ENCODE results near the gene GRAMD2A. TPM values are rescaled to one million over a fixed set of nuclear protein-coding genes. Genes with fewer than 3 reads are reported as not detected.

The GRAMD2A gene
- total RNA-seq, 4 donors from 2014 or later = 8.8 to 26.9 (median 9.0) TPM

DNA sequence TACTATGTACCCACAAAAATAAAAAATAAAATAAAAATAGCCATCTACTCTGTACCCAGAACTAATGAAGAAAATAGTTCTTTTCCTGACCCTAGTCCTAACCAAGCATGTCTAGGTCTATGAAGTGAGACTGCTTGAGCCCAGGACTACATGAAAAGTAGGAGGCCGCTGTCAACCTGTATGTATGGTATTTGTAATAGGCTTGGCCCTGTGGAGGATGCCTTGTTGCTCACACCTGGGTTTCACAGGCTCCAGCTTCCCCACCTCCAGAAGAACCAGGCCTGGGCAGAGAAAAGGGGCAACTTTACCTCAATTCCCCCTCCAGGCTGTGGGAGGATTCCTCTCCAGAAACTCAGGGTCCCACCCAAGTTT is 40.3 kb upstream of the GRAMD2A start:
- Histone ChIP-seq H3K9me3 (no peaks in the 10 kb centered on the region), H3K4me3 (replicated peaks in 1 of 3) (no peak overlapping the region), H3K27ac (peak overlapping the region in 2 of 3 donors; percentile 33 to 37), H3K4me1 (no peaks in the 10 kb centered on the region), H3K36me3 (peaks cover 11 to 27% of the 10 kb centered on the region in 2 donors), H3K27me3 (no peaks in the 10 kb centered on the region)
- intact Hi-C loops (cut with DNase I) = no loop called here
- TF ChIP-seq POLR2A (IDR thresholded peaks at IDR 0.05) = no peak
- TF ChIP-seq, protein P1, sequence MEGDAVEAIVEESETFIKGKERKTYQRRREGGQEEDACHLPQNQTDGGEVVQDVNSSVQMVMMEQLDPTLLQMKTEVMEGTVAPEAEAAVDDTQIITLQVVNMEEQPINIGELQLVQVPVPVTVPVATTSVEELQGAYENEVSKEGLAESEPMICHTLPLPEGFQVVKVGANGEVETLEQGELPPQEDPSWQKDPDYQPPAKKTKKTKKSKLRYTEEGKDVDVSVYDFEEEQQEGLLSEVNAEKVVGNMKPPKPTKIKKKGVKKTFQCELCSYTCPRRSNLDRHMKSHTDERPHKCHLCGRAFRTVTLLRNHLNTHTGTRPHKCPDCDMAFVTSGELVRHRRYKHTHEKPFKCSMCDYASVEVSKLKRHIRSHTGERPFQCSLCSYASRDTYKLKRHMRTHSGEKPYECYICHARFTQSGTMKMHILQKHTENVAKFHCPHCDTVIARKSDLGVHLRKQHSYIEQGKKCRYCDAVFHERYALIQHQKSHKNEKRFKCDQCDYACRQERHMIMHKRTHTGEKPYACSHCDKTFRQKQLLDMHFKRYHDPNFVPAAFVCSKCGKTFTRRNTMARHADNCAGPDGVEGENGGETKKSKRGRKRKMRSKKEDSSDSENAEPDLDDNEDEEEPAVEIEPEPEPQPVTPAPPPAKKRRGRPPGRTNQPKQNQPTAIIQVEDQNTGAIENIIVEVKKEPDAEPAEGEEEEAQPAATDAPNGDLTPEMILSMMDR (IDR thresholded peaks at IDR 0.05) = no peak
- DNase-seq = no peak
- WGBS, 2 donors = 89 to 100% methylated on average over 1 of the region's 1 CpG

DNA sequence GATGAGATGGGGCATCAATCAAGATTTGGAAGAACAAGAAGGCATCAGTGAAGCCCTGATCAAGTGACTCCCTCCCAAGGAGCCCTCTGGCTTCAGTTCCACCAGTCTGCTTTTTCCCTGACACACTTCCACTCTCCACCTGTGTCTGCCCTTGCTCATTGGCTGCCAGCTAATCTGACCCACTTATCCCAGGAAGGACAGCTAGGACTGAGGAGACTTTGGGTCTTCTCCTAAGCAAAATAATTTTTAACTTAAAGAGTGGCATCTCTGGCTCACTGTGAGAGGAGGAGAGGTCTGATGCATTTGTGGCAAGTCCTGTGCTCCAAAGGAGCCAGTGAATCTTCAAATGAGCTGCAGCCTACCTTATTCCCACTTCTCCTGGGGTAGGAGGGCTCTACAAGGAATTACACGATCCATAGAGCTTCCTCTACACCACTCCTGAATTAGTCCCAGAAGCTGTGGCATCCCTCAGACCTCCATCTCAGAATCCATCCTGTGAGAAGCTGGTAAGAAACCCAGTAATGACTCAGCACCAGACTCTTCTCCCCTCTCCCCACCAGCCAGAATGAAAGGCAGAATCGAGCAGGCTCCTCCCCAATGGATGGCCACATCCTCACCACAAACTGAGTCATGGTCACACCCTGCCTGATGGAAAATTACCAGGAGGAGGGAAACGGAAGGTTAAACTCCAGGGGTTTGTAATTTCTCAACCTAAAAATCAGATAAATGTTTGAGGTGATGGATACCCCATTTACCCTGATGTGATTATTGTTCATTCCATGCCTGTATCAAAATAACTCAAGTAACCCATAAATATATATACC is 39.7 kb upstream of the GRAMD2A start:
- intact Hi-C loops (cut with DNase I) = no loop called here
- peaks cover 2 to 6% of the 10 kb centered on the region in 2 donors for H3K4me1 ChIP-seq
- H3K27ac ChIP-seq = peak overlapping the region in 1 of 3 donors; percentile 64
- no peak for TF ChIP-seq POLR2A (IDR thresholded peaks at IDR 0.05)
- TF ChIP-seq, protein P1 (IDR thresholded peaks at IDR 0.05) = no peak
- 38 to 63% methylated on average over 3 of the region's 3 CpGs for WGBS, 2 donors
- H3K4me3 ChIP-seq (replicated peaks in 1 of 3) = no peak overlapping the region
- no peaks in the 10 kb centered on the region for H3K9me3 ChIP-seq
- no peaks in the 10 kb centered on the region for H3K27me3 ChIP-seq
- peaks cover 11 to 24% of the 10 kb centered on the region in 2 donors for H3K36me3 ChIP-seq
- DNase-seq = peak; percentile 23 to 30

DNA sequence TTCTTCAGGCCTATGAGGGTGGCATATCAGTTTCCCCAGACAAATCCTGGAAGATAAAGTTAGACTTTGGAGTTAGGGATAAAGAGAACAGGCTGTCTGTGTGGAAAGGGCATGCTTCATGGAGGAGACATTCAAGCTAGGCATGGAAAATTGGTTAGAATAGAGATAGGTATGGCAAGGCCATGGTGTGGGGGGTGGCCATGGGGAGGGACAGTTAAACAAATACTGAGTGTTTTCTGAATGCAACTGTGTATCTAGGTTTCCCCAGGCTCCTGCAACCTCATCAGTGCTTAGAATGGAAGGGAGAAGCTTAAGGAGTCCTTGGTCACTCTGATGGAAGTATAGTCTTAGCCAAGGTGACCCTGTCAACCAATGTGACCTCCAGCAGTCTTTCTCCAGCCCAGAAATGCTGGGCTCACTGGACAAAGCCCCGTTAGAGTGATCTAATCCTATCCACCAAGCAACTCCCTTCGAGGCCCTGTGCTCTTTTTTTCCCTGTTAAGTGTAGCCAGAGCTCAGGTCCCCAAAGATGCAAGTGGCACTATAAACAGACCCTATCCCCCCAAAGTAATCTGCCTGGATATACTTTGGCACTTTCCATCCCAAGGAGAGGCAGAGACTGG is 38.9 kb upstream of the GRAMD2A start:
- Histone ChIP-seq H3K9me3 (no peaks in the 10 kb centered on the region), H3K27me3 (no peaks in the 10 kb centered on the region), H3K27ac (no peak overlapping the region), H3K36me3 (peaks cover 11 to 17% of the 10 kb centered on the region in 2 donors), H3K4me3 (replicated peaks in 1 of 3) (no peak overlapping the region), H3K4me1 (peaks cover 6 to 8% of the 10 kb centered on the region in 2 donors)
- no peak for DNase-seq
- 82 to 86% methylated on average over 2 of the region's 2 CpGs for WGBS, 2 donors
- intact Hi-C loops (cut with DNase I) = no loop called here
- TF ChIP-seq, protein P1 (IDR thresholded peaks at IDR 0.05) = no peak
- no peak for TF ChIP-seq POLR2A (IDR thresholded peaks at IDR 0.05)

DNA sequence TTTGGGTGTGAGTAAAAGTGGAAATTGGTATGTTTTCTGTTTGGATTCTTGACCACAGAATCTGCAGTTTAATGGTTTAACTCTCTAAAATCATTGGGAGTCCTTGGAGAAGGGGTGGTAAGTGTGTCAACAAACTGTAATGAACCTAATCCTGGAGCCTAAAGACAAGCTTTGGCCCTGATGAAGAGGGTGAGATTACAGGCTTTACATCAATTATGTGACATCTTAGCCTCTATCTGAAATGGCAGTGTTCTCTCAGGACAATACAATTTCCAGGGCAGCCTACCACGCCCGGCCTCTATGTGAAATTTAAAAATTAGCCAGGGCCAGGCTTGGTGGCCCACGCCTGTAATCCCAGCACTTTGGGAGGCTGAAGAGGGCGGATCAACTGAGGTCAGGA is 37.7 kb upstream of the GRAMD2A start:
- Histone ChIP-seq H3K36me3 (peaks cover under 1 to 7% of the 10 kb centered on the region in 2 donors), H3K27me3 (no peaks in the 10 kb centered on the region), H3K27ac (no peak overlapping the region), H3K4me1 (peaks cover 6 to 8% of the 10 kb centered on the region in 2 donors), H3K9me3 (no peaks in the 10 kb centered on the region), H3K4me3 (replicated peaks in 1 of 3) (no peak overlapping the region)
- 91 to 97% methylated on average over 4 of the region's 4 CpGs for WGBS, 2 donors
- intact Hi-C loops (cut with DNase I) = no loop called here
- no peak for DNase-seq
- no peak for TF ChIP-seq POLR2A (IDR thresholded peaks at IDR 0.05)
- TF ChIP-seq, protein P1 (IDR thresholded peaks at IDR 0.05) = no peak

DNA sequence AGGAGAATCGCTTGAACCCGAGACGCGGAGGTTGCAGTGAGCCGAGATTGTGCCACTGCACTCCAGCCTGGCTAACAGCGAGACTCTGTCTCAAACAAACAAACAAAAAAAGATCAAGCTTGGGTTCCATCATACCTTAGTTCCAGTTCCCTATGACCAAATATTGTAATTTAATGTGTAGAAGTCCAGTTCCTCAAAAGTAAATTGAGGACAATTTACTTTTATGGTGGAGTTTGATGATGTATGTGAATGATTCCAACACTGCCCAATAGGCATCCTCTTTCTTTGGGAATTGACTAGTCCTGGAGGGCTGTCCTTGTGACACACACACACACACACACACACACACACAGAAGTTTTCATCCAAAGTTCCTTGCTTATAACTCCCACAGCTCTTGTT is 36.2 kb upstream of the GRAMD2A start:
- intact Hi-C loops (cut with DNase I) = no loop called here
- Histone ChIP-seq H3K27me3 (no peaks in the 10 kb centered on the region), H3K4me3 (replicated peaks in 1 of 3) (no peak overlapping the region), H3K27ac (no peak overlapping the region), H3K36me3 (no peaks in the 10 kb centered on the region), H3K9me3 (no peaks in the 10 kb centered on the region), H3K4me1 (peaks cover 14 to 16% of the 10 kb centered on the region in 2 donors)
- 92 to 99% methylated on average over 6 of the region's 6 CpGs for WGBS, 2 donors
- TF ChIP-seq POLR2A (IDR thresholded peaks at IDR 0.05) = no peak
- TF ChIP-seq, protein P1 (IDR thresholded peaks at IDR 0.05) = no peak
- no peak for DNase-seq
